HG03432 (cell line): Measurements from ENCODE around the gene GOLGA2.
"Not testable (repeated sequence)": the region's sequence is repeated elsewhere in the genome, so short reads cannot be mapped to it uniquely, and the experiment has no call there.

Experiments used
- ATAC-seq: cut with Tn5 transposase; IDR thresholded peaks from one replicate; pipeline ENCODE4 v1.9.1; 2021; ENCODE audit warnings: mild to moderate bottlenecking, moderate library complexity; ENCODE audit not compliant: unreplicated experiment

GOLGA2 gene

GRCh38 chr9:128244837-128245231 is 31.0 kb downstream of the GOLGA2 start:
- ATAC-seq = no peak

GRCh38 chr9:128244091-128244836 is 31.5 kb downstream of the GOLGA2 start:
- ATAC-seq = no peak

GRCh38 chr9:128243215-128244018 is 32.4 kb downstream of the GOLGA2 start:
- no peak for ATAC-seq

GRCh38 chr9:128242828-128243214 is 33.0 kb downstream of the GOLGA2 start:
- ATAC-seq = no peak

- no peak for ATAC-seq
Measured at GRCh38 chr9:128242124-128242523, 33.7 kb downstream of the GOLGA2 start.

- no peak for ATAC-seq
Measured at GRCh38 chr9:128233817-128234406, 41.9 kb downstream of the GOLGA2 start.

- no peak for ATAC-seq
Measured at GRCh38 chr9:128232528-128233428, 43.0 kb downstream of the GOLGA2 start.

GRCh38 chr9:128231638-128232527 is 43.9 kb downstream of the GOLGA2 start:
- ATAC-seq = no peak

- ATAC-seq = not testable (repeated sequence)
Measured at GRCh38 chr9:128230897-128231296, 44.9 kb downstream of the GOLGA2 start.

- no peak for ATAC-seq
Measured at GRCh38 chr9:128226412-128226801, 49.4 kb downstream of the GOLGA2 start.

GRCh38 chr9:128225770-128226411 is 49.9 kb downstream of the GOLGA2 start:
- no peak for ATAC-seq

GRCh38 chr9:128224877-128225276 is 50.9 kb downstream of the GOLGA2 start:
- ATAC-seq = no peak

GRCh38 chr9:128222880-128223670 is 52.7 kb downstream of the GOLGA2 start:
- no peak for ATAC-seq

- no peak for ATAC-seq
Measured at GRCh38 chr9:128222026-128222425, 53.8 kb downstream of the GOLGA2 start.

GRCh38 chr9:128219831-128220230 is 56.0 kb downstream of the GOLGA2 start:
- no peak for ATAC-seq

GRCh38 chr9:128218518-128219389 is 57.1 kb downstream of the GOLGA2 start:
- ATAC-seq = peak; percentile 85

GRCh38 chr9:128218172-128218517 is 57.7 kb downstream of the GOLGA2 start:
- no peak for ATAC-seq
